Stimulated activated CD4-positive, alpha-beta T cell treated with anti-CD3 and anti-CD28 coated beads, Interleukin-4, amount 100 ng/mL, for 4 hours (primary cell): ENCODE data around the gene PNCK.
"Not testable (repeated sequence)": the region's sequence is repeated elsewhere in the genome, so short reads cannot be mapped to it uniquely, and the experiment has no call there.

Experiments
- DNase-seq, 2 experiments: peaks; one replicate each; pipeline ENCODE4 v3.0.0-alpha.2; 2020

PNCK gene

DNA sequence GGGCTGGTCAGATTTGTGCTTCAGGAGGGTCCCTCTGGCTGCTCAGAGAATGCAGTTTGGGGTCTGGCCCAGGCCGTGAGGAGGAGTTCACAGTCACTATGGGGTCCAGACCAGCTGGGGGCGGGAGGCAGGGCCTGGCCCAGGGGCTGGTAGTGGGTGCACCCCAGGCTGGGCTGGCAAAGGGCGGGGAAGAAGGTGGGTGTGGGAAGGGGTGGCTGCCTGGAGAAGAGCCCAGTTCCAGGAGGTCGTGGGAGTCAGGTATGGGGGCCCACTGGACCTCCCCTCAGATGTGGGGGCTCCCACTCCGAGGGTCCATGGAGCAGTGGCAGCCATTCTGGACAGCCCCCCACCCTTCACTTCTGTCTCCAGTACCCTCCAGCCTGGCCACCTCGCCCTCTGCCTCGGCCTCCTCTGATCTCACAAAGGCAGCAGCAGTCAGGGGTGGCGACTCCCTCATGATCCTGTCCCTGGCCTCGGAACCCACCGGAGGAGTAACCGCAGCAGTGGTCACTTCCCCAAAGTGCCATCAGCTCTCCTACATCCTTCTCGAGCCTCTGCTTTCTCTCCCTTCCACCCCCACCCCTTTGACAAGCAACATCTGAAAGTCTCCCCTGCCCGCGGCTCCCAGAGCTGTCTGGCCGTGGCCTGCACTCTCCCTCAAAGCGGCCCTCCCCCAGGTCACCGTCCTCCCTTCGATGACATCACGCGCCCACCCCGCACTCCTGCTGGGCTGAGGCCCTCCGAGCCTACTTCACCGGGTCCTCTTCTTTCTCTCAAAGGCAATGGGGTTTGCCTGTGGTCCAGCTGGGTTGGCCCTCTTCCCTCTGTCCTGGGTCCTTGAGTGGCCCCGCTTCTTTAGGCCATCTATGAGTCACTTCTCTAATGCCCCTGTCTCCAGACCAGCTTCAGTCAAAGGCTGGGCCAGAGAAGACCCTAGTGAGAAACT lies 12.4 kb upstream of the PNCK start:
- DNase-seq, result no peak

DNA sequence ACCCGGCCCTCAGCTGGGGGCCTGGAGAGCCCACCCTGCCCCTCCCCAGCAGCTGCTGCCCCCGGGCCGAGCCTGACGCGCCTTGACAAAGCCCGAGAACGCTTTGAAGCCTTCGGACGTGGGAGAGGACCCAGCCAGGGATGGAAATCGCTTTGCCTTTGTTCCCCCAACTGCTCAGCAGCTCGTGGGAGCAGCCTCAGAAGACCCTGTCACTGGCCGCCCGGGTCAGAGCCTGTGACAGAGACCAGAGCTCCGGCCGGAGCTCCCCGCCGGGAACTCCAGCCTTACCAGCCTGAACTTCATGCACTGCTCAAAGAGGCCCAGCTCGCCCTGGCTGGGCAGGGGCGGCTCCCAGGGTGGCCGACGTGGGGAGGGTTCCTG lies 11.5 kb upstream of the PNCK start:
- DNase-seq, result no peak

DNA sequence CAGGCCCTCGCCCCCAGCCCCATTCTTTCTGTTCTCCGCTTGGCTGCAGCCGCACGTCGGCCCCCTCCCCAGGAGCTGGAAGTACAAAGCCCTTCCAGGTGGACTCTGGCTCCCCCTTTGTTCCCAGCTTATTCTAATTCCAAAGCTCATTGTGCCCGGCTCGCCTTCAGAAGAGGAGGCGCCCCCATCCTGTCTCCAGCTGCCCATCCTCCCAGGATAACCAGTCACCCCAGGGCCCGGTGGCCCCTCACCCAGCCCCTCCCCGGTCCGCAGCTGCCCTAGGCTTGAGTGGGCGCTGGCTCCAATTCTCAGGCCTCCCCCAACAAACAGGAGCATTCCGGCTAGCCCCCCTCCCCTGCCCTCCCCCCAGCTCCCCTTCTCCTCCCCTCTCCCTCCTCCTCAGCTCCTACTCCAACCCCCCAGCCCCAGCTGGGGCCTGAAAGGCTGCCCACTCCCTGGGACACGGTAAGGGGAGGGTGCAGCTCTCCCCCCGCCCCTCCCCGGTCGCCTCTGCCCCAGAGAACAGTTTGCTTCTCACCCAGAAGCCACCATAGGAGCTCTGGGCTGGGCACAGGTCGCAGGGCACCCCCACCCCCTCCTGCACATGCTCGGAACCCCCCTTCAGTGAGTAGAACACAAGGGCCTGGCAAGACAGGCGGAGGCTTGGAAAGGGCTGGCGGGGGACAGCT lies 11.0 kb upstream of the PNCK start:
- DNase-seq, result no peak

DNA sequence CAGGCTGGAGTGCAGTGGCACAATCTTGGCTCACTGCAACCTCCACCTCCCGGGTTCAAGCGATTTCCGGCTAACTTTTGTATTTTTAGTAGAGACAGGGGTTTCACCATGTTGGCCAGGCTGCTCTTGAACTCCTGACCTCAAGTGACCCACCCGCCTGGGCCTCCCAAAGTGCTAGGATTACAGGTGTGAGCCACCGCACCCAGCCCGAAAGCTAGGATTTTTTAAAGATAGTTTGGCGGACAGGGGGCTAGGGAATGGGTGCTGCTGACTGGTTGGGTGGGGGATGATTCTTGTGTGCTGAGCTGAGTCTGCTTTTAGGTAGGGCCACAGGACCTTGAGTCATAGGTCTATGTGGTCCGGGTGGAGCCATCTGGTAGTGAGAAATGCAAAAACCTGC lies 9.9 kb upstream of the PNCK start:
- DNase-seq, result not testable (repeated sequence)

DNA sequence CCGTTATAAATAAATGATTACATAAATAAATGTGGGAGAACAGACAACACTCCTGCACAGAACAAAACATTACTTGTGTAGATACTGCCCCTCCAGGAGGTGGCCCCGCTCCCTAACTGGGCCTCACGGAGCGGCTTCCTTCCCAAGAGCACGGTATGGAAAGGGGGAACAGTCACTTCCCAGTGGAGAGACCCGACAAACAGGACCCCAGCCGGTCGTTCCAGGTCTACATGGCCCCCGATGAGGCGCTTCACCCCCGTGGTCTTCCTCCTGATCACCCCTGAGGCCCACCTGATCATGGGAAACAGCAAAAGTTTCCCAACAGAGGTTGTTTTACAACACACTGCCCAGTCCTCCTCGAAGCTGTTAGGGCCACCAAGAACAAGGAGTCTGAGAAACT lies 7.6 kb upstream of the PNCK start:
- DNase-seq, result no peak

DNA sequence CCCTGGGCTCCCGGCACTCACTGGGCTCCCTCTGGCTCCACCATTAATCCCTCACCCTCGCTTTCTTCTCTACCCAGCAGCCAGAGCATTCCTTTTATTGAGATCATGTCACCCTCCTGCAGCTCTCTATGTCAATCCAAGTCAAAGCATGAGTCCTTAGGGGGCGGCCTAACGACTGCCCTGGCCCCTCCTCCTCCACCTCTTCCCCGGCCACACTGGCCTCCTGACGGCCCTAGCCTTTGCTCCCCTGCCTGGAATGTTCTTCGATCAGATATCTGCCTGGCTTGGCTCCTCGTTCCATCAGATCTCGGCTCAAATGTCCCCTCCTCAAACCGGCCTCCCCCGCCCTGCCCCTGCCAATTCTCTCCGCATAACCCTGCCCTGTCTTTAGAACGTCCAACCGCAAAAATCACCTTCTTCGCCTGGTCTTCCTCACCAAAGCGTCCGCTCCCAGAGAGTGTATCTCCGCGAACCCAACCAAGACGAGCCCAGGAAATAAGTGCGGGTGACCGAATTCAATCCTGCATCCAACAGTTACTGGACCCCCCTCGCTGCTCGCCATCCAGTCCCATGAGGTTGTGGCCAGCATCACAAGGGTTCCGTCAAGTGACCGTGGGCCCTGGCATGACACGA lies 722 bp upstream of the PNCK start:
- DNase-seq, result no peak

DNA sequence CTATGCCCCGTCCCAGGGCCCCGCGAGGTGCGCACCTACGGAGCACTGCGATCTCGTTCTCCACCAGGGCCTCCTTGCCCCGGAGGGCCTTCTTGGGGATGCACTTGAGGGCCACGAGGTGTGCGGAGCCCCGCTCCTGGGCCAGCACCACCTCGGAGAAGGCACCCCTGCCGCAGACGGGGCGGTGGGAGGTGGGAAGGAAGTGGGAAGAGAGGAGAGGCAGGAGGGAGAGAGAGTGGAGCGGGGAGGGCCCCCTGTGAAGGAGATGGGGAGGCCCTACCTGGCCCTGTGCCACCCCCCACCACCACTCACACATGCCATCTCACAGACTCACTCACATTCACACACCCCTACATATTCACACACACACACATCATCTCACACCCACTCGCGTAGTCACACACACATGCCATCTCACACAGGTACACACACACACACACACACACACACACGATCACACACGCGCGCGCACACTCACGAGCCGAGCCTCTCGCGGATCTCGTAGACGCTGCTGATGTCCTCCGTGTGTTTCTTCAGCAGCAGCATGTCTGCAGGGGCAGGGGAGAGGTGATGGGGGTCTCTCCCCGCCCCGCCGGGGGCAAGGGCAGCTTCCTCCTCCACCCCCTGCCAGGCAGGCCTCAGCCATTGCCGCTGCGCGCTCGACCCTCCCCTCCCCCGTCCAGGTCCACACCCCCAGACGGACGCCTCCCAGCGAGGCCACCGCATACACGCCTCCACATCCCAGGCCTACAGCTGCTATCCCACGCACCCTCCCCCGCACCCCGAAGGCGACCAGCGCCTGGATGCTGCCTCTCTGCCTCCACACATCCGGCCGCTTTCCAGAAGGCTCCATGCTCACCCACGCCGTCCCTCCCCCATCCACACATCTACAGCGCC lies 834 bp downstream of the PNCK start:
- peak in 1 of 2 experiments; percentile 28 for DNase-seq

DNA sequence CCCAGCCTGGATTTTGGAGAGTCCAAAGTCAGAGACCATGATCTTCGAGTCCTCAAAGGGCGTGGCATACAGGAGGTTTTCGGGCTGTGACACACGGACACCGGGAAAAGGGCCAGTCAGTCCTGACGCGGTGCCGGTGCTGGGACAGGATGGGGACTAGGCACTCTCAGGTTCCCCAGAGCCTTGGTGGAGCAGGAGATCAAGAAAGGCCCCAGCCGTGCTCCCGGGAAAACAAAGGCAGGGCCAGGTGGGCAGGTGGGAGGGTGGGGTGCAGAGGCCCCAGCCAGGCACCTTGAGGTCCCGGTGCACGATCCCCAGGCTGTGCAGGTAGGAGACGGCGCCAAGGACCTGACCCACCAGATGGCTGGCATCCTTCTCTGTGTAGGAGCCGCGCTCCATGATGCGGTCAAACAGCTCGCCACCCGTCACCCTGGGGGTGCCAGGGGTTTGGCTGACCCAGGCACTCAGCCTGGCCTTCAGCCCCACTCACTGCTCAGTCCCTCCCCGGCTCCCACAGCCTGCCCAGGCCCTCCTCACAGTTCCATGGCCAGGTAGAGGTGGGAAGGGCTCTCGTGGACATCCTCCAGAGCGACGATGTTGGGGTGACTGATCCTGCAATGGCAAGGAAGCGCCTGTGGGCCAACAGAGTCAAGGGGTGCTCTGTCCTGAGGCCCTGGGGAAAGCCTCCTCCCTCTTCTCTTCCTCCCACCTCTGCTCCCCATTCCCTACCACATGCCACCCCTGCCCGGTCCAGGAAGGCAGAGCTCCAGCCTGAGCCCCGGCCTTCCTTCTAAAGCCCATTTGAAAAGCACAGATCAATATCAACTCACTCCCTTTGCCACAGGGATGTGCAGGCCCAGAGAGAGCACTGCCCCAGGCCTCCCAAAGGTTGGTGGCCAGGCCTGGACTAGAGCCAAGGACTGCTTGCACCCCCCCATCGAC lies 1.8 kb downstream of the PNCK start:
- DNase-seq, result no peak

DNA sequence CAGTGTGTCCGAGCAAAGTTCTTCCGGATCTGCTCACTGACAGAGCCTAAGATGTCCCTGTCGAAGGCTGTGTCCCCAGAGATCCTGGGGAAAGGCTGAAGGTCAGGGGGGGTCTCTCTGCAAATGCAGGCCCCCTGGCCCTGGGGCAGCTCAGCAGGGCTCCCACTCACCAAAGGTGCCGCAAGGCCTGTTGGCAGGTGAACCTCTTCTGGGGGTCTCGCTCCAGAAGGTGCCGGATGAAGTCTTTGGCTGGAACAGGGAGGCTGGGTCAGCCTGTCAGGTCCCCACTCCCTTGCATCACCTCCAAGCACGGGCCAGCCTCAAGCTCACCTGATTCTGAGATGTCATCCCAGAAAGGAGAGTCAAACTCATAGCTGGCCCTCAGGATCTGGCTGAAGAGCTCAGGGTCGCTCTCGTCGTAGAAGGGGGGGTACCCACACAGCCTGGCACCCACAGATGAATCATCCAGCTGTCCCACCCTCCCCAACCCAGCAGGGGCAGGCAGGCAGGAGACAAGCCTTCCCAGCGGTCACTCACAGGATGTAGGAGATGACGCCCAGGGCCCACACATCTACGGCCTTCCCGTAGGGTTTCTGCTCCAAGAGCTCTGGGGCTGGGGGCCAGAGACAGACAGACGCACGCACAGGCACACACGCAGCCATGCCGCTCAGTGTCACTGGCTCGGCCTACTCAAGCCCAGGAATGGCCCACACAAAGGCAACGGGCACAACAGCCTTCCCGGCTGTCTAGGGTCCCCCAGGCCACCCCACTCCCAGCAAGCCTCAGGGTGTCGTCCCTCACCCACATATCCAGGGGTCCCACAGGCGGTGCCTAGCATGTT lies 2.6 kb downstream of the PNCK start:
- DNase-seq, result no peak

DNA sequence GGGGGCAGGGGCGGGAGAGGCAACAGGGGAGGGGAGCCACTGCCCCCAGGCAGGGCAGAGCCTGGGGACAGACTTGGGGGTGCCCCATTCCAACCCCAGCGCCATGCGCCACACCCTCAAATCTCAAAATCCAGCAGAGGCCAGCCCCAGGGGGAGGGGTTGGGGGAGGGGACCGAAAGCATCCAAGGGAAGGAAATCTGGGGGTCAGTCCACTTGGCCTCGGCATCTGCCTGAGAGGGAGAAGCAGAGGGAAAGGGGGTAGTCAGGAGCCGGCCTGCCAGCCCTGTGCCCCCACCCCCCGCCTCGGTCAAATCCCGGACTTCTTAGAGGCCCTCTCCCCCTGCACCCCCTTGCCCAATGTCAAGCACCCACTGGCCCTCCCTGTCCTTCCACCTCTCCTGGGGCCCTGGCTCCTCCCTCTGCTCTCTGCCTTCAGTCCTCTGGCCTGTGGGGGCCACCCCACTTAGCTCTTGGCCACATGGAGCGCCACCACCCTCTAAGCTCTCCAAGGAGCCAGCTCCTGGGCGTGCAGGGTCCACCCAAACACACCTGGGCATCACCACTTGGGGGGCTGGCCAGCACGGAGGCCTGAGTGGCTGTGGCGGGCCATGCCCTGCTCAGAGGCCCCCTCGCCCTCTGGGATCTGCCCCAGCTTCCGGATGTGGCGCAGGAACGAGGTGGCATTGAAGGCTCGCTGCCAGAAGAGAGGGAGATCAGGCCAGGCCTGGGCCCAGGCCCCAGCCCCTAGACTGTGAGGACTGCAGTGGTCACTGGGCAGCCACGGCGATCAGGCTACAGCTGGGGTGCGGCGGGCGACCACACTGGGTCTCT lies 3.5 kb downstream of the PNCK start:
- DNase-seq, result no peak

DNA sequence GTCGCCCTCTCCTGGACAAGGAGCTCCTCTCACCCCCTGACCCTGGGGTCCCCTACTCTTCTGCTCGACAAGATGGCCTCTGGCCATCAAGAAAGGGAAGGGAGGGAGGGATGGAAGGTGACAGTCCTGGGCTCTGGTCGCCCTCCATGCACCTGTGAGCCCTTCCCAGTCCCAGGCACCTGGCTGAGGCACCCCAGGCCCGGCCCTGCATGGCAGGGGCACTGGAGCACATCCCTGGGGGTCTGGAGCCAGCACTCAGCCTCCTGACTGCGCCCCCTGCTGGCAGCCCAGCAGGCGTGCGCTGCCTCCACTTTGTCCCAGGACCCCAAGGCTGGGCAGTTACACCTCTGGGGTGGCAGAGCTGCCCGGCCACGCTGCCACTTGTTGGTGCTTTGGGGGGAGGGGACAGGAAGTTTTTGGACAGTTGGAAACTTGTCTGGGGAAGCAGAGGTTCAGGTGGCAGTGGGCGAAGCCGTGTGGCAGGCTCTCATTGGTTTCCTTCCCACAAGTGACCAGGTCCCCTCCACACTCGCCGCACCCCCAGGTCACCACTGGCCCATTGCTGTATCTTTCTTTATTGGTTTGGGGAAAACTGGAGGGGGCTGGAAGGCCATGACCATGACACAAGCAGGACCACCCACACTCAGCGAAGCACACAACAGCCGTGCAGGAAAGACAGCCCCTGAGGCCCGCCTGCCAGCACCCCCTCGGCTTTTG lies 4.3 kb downstream of the PNCK start:
- DNase-seq, result peak in 1 of 2 experiments; percentile 53

DNA sequence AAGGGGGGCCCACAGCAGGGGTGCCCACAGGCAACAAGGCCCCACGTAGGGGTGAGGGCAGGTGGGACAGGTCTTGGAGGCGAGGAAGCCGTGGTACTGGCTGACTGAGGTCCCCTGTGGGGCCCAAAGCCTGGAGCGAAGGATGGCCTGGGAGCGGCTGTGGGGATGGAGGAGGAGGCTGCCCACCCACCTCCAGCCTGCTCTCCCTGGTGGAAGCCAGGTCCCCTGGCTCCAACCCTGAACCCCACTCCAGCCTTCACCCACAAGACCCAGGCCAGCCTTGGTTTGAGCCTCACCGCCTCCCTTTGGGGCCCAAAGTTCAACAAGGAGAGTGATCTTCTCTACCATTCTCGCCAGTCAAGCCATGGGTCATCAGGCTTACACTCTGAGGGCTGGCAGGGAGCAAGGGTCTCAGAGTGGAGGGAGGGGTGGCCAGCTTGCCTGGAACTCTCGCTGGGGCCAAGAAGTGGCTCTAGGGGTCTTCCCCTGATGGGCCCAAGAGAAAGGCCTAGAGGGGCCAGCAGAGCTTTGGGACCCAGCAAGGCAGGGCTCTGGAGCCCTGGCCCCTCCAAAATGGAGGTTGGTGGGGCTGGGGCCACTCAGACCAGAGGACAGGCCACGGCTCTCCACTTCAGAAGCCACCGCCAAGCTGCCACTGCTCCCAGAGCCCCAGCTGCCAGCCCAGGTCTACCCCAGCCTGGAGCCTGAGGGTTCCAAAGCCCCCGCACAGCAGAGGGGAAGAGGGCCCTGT lies 5.0 kb downstream of the PNCK start:
- no peak for DNase-seq

DNA sequence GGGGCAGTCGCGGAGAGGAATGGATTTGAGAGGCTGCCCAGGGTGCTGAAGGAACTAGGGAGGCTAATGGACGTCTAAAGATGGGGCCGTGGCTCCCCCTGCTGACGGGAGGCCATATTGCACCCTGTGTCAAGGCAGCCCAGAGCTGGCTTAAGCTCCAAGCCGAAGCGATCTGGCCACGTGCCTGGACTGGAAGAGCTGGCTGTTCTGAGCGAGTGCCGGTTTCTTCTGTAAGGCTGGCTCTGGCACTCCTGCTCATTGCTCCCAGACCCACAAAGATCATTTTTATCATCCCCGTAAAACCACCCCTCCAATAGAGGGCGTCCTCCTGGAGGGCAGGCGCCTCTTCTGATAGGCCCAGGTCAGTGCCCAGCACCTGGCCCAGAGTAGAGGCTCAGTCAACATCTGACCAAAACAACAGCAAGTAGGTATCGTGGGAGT lies 5.6 kb downstream of the PNCK start:
- peak; percentile 63 to 74 for DNase-seq

DNA sequence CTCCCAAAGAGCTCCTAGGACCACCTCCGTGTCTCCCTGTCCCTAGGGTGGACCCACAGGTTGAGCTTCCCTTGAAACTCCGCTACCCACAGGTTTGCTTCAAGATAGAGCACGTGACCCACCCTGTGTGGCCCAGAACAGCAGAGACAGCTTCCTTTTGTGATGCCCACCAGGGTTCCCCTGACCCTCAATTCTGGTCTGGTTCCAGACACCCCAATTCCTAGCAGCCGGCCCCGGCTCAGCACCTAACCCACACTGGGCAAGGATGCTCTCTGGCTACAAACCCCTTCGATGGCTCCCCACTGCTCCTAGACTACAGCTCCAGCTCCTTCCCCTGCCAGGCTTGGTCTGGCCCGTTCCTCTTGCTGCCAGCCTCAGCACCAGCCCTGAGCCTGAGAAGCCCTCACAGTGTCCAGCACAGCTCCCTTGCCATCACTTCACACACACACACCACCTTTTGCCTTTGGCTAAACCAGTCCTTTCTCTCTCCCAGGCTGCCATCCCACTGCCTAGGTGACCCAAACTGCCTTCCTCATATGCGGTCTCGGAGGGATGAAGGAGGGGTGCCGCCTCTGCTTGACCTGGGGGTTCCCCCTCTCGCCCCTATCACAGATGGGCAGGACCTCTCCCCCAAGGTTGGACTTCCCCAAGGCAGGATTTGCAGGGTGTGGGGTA lies 6.2 kb downstream of the PNCK start:
- DNase-seq, result no peak

DNA sequence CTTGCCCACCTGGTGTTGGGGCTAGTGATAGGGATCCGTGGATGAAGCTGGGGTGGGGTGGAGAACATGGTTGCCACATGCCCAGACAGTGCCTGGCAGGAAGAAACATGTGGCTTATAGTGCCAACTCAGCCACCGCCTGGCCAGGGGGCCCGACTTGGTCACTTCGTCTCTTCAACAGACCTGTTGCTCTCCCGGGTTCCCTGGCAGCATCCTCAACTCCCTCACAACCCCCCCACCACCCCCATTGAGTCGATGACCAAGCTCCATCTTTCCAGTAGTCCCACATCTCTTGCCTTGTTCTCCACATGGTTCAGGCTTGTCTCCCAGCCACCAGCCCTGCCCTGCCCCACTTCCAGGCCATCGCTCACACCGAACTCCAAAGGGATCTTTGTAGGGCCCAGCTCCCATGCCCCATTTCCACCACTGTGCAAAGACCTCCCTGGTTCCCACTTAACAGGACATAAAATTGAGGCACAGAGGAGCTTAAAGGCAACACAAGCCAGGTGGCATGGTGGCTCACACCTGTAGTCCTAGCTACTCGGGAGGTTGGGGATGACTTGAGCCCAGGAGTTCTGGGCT lies 7.8 kb downstream of the PNCK start:
- DNase-seq, result no peak

DNA sequence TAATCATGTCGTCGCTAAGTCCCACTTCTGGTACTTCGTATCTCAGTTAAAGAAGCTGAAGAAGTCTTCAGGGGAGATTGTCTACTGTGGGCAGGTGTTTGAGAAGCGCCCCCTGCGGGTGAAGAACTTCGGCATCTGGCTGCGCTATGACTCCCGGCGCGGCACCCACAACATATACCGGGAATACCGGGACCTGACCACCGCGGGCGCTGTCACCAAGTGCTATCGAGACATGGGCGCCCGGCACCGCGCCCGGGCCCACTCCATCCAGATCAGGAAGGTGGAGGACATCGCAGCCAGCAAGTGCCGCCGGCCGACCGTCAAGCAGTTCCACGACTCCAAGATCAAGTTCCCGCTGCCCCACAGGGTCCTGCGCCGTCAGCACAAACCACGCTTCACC lies 11.3 kb downstream of the PNCK start:
- peak; percentile 41 to 58 for DNase-seq

DNA sequence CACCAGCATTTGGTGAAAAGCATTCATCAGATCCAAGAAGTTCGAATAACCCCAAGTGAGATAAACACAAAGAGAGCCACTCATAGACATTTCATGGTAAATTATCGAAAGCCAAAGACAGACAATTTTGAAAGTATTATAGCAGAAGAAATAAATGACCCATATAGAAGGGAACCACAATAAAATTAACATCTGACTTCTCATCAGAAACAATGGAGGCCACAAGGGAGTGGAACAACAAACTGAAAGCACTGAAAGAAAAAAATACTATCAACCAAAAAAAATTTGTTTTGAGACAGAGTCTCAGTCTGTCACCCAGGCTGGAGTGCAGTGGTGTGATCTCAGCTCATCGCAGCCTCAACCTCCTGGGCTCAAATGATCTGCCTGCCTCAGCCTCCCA lies 14.3 kb downstream of the PNCK start:
- no peak for DNase-seq
